Frontal cortex (tissue), 4 donors: ENCODE data around the gene MKNK1. TPM values are rescaled to one million over a fixed set of nuclear protein-coding genes. Genes with fewer than 3 reads are reported as not detected.

Experiments used
- DNase-seq, 2 donors: peaks; one replicate each; pipeline ENCODE4 v3.0.0; 2012; ENCODE audit warnings: low spot score in 2 of 2
- FAIRE-seq: peaks from 2 replicates; lab custom pipeline; 2012; peaks lifted over from hg19 to GRCh38; lab: Jason Lieb, UNC
- total RNA-seq: library from RNA; depleted of rRNA; stranded (reverse); fragments of >200 nt; gene quantifications from one replicate; pipeline ENCODE4 v1.2.3, GENCODE V29; 2014
- donor health status: control.
- donor health status: control.
- donor health status: control.

Gene MKNK1
- total RNA-seq, 1 donor from 2014 or later: 7.7 TPM

GRCh38 chr1:46547481-46548383, 56.3 kb downstream of the MKNK1 start:
- DNase-seq (peak in 1 of 2 donors; percentile 56), FAIRE-seq (no peak)

- DNase-seq: no peak
These were observed 57.9 kb downstream of the MKNK1 start for GRCh38 chr1:46546210-46546609.

DNA sequence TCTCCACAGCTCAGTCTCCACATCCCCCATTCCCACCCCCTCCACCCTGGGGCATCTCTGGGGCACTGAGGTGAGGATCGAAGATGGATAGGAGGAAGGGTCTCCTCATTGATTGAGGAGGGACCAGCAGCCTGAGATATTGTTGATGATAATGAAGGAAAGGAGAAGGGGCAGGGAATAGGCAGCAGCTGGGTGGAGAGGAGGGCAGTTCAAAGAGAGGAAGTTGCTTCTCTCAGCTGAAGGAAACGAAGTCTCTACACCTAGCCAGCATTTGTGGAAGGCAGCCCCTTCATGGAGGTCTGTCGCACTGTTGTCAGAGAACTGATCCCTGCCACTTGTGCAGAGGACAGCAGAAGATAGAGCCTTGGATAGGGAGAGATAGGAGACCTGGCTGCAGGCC, 58.3 kb downstream of the MKNK1 start:
- FAIRE-seq: no peak
- no peak for DNase-seq

More at GRCh38 chr1:46546210-46546609, 57.9 kb downstream of the MKNK1 start:
- FAIRE-seq: no peak

- no peak for DNase-seq
- no peak for FAIRE-seq
These were observed 59.4 kb downstream of the MKNK1 start for GRCh38 chr1:46544561-46545240.

DNA sequence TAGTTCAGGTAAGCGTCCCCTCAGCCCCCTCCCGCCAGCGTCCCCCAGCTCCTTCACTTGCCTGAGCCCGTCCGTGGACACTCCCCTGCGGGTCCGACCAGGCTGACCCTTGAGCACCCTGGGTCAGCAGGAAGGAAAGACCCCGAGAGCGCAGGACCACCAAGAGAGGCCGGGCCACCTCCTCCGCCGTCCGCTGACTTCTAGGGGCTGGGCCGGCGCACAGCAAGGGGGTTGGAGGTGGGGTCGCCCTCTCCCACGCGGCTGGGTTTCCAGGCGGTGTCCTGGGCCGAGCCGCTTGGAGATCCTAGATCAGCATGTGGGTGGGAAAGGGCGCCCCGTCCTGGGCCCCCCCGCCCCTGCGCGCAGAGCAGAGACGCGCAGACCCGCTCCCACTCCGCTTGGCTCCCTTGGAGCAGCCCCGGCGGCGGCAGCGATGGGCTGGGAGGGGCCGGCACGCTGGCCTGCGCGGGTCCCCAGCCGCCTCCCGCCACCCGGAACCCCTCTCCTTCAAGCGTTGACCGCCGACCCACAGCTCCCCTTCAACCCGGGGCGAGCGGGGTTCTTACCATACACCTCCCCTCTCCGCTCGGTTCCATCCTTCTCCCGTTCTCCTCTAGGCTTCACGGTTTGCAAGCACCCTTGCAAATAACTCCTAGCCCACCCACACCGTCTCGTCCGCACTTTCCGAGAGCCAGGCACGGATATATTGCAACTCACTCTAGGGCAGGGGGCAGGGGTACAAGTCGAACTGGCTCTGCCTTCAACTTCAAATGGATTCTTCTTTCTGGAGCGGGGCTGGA, 60.1 kb downstream of the MKNK1 start:
- DNase-seq (no peak), FAIRE-seq (no peak)

DNA sequence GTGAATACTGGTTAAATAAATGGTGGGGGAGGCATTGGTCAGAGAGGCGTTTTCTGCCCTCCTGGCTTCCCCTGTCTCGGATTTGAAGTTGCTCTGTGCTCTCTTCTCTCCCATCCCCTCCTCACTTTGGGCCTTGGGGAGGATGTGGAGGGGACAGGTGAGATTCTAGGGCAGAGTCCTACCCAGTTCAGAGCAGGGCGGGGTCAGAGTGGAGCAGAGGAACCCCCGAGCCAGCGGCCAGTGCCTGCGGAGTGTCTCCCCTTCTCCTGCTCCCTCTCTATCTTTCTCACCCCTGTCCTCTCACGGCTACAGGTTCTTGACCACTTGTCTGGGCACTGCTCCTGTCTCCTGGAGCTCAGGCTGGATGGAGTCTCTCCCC, 60.7 kb downstream of the MKNK1 start:
- no peak for FAIRE-seq
- DNase-seq: no peak

- DNase-seq (no peak), FAIRE-seq (no peak)
These were observed 64.1 kb downstream of the MKNK1 start for GRCh38 chr1:46539972-46540371.

DNA sequence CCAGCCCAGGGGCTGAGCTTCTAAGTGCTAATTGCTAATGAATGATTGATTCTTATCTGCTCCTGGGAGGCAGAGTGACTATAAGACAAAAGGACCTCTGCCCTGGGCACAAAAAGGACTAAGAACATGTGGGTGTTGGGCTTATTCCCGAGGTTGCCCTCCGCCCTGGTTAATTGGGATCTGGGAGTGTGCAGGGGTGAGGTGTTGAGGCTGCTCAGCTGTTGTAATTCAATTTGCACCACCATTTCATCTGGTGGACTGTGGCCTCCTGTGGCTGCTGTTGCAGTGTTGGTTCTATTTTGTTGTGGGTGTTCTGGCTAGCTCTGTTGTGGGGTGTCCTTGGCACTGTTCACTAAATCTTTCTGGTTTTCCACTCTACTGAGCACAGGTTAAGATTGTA, 65.9 kb downstream of the MKNK1 start:
- no peak for DNase-seq

DNA sequence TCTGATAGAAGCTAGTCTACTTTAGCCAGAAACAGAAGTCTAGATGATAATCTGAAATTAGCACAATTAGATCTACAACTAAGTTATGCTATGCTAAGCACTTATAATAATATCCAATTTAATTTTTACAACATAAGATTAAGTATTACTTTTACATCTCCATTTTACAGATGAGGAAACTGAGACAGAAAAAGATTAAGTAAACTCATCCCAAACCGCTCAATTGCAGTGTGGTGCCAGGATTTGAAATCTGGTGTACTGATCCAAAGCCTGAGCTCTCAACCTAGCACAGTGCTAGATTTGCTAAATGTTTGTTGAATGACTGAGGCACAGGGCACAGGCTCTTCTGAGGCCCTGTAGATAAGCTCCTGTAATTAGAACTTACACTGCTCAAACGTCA, 66.4 kb downstream of the MKNK1 start:
- FAIRE-seq: no peak

More for the DNA sequence above, 65.9 kb downstream of the MKNK1 start:
- FAIRE-seq: no peak

GRCh38 chr1:46536527-46536926, 67.5 kb downstream of the MKNK1 start:
- DNase-seq (no peak), FAIRE-seq (no peak)

More for the DNA sequence above, 66.4 kb downstream of the MKNK1 start:
- no peak for DNase-seq

- DNase-seq (no peak), FAIRE-seq (no peak)
These were observed 69.0 kb downstream of the MKNK1 start for GRCh38 chr1:46535063-46535462.

GRCh38 chr1:46533179-46533864, 70.7 kb downstream of the MKNK1 start:
- peak; percentile 67 to 72 for DNase-seq
- FAIRE-seq: no peak

DNA sequence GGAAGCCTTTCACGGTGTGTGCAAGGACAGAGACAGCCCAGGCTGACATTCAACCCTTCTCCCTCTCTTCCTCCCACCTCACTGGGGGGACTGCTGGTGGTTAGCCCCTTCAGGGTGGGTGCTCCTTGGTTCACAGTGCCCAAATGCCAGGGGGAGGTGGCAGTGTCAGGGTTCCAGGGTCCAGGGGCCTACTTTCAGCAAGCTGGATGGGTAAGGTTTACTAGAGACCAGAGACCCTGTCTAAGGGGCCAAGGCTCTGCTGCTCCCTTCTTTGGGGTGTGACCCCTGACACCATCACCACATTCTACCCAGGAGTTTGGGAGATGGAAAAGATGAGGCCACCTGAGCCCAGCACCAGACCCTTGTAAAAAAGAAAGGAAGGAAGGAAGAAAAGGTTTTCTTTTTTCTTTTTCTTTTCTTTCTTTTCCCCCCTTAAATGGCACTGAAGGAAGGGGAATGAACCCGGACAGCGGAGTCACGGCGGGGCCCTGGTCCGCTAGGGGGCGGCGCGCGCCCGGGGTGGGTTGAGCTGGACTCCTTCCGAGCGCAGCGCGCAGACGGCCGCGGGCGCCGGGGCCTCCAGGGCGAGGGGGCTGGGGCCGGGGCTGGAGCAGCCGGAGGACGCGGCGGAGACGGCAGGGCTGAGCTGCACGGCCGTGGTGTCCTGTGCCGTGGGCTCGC, 71.4 kb downstream of the MKNK1 start:
- FAIRE-seq: no peak
- DNase-seq: peak; percentile 82 to 85

DNA sequence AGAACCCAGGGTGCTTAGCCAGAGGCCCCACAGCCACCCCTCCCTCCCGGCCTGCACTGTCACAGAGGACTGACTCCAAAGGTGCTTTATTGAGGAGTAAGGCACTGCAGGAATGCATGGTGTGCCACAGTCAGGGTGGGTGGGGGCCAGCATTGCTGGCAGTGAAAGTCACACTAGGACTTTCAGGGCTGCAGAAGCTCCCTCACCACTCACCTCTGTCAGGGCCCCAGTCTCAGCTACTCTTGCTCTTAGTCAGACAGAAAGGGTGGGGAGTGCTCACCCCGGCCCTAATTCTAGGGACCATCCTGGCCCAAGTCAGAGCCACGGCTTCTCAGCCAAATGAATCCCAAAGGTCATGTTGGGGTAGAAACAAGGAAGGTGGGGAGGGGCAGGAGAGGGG, 72.0 kb downstream of the MKNK1 start:
- DNase-seq: no peak
- FAIRE-seq: no peak

DNA sequence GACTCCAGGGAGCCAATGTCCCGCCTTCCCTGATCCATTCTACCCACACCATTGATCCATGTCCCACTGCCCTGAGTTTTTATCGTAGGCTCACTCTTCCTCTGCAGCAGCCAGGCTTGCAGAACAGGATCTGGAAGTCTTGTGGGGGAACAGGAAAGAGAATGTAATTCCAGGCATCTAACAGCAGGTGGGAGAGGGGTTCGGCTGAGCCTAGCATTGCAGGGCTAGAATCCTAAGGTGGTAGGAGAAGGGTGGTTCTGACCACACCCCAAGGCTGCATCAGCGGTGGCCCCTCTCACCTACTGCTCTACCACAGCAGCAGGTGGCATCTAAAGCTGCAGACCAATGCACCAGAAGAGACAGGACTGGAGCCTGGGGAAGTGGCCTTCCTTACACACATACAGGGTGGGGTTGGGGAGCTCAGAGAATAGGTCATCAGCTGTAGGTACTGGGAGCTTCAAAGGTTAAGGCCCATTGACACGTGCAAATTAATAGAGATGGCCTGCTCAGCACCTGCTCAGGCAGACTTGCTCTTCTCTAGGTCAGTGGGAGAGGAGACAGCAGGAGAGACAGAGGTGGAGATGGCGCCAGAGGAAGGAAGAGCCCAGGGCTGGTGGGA, 73.2 kb downstream of the MKNK1 start:
- DNase-seq (no peak), FAIRE-seq (no peak)

DNA sequence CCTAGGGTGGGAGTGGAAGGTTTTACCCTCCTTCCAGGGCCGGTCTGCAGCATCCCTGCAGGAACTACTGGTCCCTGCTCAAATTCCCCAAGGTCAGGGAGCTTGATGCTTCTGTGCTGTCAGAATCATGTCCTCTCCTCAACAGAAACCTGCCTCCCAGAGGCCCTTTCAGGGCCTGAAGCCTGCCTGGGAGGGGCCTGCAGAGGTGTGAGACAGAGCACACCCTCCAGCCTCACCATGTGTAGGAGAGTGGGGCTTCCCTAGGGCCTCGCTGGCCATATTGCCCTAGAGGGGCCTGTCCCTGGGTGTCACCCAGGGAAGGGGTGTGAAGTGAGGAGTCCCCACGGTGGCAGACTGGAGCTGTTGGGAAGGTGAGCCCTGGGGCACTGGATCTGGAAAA, 73.8 kb downstream of the MKNK1 start:
- DNase-seq: no peak
- no peak for FAIRE-seq

GRCh38 chr1:46529031-46529630, 74.9 kb downstream of the MKNK1 start:
- no peak for DNase-seq
- FAIRE-seq: no peak

DNA sequence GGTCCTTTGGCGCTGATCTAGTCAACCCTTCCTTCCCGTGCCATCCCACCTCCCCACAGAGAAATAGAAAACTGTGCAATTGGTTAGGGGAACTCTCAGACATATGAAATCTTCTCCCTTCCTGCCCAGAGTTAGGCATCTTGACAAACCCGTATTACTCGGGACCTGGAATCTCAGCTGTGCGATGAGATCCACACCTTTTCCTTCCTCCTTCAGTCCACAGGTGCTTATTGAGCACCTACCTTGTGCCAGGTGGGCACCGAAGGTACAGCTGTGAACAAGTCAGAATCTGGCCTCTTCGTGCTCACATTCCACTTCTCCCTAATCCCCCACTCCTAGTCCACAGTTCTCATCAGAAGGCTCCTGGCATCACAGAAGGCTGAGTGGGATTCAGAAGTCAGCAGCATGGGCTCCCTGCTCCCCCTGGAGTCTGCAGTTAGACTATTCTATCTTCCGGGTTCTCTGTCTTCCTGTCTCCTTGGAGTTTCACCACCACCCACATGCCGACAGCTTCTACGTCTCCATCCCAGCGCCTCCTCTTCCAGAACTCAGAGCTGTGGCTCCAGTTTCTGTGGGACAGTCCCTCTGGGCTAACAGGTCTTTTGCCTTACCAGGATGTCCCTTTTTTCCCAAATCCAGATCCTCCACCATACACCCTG, 75.6 kb downstream of the MKNK1 start:
- FAIRE-seq: no peak
- peak in 1 of 2 donors; percentile 57 for DNase-seq
